Peyer's patch (tissue), 4 donors: ENCODE data around the gene ACTN4. TPM values are rescaled to one million over a fixed set of nuclear protein-coding genes. Genes with fewer than 3 reads are reported as not detected.
"Not testable (repeated sequence)": the region's sequence is repeated elsewhere in the genome, so short reads cannot be mapped to it uniquely, and the experiment has no call there.

Source experiments
- DNase-seq, 3 donors: peaks; one replicate each; pipeline ENCODE4 v3.0.0-alpha.2; 2017 to 2019
- H3K27ac ChIP-seq, 4 donors: fragments of 200-600 bp; sonication (generic); one replicate each; pipeline ENCODE4 v1.5.1; 2016 to 2019
- H3K27me3 ChIP-seq, 2 donors: fragments of 200-600 bp; sonication (generic); one replicate each; pipeline ENCODE4 v1.5.1; 2019
- H3K36me3 ChIP-seq, 3 donors: fragments of 200-600 bp; sonication (generic); one replicate each; pipeline ENCODE4 v1.5.1; 2016 to 2019
- H3K4me1 ChIP-seq, 4 donors: fragments of 200-600 bp; sonication (generic); one replicate each; pipeline ENCODE4 v1.5.1; 2016 to 2019
- H3K4me3 ChIP-seq, 4 donors: fragments of 200-600 bp; sonication (generic); 1 replicate in 3 of 4; 2 replicates in 1 of 4; pipeline ENCODE4 v1.5.1; 2016 to 2019; ENCODE audit warnings: mild to moderate bottlenecking in 1 of 4
- H3K9me3 ChIP-seq, 4 donors: fragments of 200-600 bp; sonication (generic); one replicate each; pipeline ENCODE4 v1.5.1; 2016 to 2019; ENCODE audit warnings: mild to moderate bottlenecking in 1 of 4
- POLR2A ChIP-seq, 2 donors: fragments of 450-650 bp; IDR thresholded peaks; one replicate each; pipeline ENCODE4 v1.5.1; 2017; ENCODE audit warnings: antibody characterized with exemption in 2 of 2, mild to moderate bottlenecking in 2 of 2, moderate library complexity in 2 of 2
- total RNA-seq, 4 donors: library from RNA; depleted of rRNA; stranded (reverse); fragments of >200 nt; gene quantifications; one replicate each; pipeline ENCODE4 v1.1.0, GENCODE V29; 2016
- TF ChIP-seq, protein P1 (sequence below), 6 experiments: fragments of 450-650 bp in 4 of 6; fragments of 200-600 bp in 2 of 6; sonication (generic) in 1 of 6; IDR thresholded peaks; one replicate each; pipeline ENCODE4 v1.5.1; 2017 to 2019; ENCODE audit warnings: antibody characterized with exemption in 6 of 6, mild to moderate bottlenecking in 3 of 6, moderate library complexity in 1 of 6

Gene ACTN4
- total RNA-seq, 4 donors from 2014 or later = 360 to 1,049 (median 814) TPM

DNA sequence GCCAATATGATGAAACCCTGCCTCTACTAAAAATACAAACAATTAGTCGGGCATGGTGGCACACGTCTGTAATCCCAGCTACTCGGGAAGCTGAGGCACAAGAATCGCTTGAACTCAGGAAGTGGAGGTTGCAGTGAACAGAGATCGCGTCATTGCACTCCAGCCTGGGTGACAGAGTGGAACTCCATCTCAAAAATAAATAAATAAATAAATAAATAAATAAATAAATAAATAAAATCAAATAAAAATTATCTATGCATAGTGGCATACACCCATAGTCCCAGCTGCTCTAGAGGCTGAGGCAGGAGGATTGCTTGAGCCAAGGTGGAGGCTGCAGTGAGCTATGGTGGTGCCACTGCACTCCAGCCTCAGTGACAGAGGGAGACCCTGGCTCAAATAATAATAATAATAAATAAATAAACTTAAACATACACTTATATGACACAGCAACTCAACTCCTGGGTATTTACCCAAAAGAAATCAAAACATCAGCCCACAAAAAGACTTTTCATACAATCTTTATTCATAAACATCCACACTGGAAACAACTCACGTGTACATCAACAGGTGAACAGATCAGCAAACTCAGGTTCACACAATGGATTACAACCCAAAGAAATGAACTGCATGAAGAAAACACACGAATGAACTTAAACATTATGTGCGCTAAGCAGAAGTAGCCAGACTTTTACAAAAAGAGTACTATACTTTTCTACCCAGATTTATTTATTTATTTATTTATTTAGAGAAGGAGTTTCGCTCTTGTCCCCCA is 119.0 kb downstream of the ACTN4 start:
- H3K27ac ChIP-seq = no peak overlapping the region
- H3K27me3 ChIP-seq = no peaks in the 10 kb centered on the region
- DNase-seq = no peak
- no peak overlapping the region for H3K4me3 ChIP-seq
- no peaks in the 10 kb centered on the region for H3K9me3 ChIP-seq
- H3K36me3 ChIP-seq = no peaks in the 10 kb centered on the region
- peaks cover 0 to 7% (median 3%) of the 10 kb centered on the region in 4 donors for H3K4me1 ChIP-seq
- TF ChIP-seq, protein P1, sequence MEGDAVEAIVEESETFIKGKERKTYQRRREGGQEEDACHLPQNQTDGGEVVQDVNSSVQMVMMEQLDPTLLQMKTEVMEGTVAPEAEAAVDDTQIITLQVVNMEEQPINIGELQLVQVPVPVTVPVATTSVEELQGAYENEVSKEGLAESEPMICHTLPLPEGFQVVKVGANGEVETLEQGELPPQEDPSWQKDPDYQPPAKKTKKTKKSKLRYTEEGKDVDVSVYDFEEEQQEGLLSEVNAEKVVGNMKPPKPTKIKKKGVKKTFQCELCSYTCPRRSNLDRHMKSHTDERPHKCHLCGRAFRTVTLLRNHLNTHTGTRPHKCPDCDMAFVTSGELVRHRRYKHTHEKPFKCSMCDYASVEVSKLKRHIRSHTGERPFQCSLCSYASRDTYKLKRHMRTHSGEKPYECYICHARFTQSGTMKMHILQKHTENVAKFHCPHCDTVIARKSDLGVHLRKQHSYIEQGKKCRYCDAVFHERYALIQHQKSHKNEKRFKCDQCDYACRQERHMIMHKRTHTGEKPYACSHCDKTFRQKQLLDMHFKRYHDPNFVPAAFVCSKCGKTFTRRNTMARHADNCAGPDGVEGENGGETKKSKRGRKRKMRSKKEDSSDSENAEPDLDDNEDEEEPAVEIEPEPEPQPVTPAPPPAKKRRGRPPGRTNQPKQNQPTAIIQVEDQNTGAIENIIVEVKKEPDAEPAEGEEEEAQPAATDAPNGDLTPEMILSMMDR (IDR thresholded peaks at IDR 0.05) = no peak
- no peak for TF ChIP-seq POLR2A (IDR thresholded peaks at IDR 0.05)

- peak overlapping the region; percentile 53 to 74 (median 68) for H3K27ac ChIP-seq
- H3K9me3 ChIP-seq = no peaks in the 10 kb centered on the region
- peak overlapping the region; percentile 20 to 50 (median 40) for H3K4me3 ChIP-seq
- H3K4me1 ChIP-seq = peaks cover 0 to 7% (median 3%) of the 10 kb centered on the region in 4 donors
- H3K27me3 ChIP-seq = no peaks in the 10 kb centered on the region
- TF ChIP-seq POLR2A (IDR thresholded peaks at IDR 0.05) = no peak
- TF ChIP-seq, protein P1 (IDR thresholded peaks at IDR 0.05) = peak; percentile 77 to 98 (median 95)
- no peaks in the 10 kb centered on the region for H3K36me3 ChIP-seq
- peak; percentile 95 to 98 (median 95) for DNase-seq
These were observed 122.3 kb downstream of the ACTN4 start for GRCh38 chr19:38769635-38770211.

DNA sequence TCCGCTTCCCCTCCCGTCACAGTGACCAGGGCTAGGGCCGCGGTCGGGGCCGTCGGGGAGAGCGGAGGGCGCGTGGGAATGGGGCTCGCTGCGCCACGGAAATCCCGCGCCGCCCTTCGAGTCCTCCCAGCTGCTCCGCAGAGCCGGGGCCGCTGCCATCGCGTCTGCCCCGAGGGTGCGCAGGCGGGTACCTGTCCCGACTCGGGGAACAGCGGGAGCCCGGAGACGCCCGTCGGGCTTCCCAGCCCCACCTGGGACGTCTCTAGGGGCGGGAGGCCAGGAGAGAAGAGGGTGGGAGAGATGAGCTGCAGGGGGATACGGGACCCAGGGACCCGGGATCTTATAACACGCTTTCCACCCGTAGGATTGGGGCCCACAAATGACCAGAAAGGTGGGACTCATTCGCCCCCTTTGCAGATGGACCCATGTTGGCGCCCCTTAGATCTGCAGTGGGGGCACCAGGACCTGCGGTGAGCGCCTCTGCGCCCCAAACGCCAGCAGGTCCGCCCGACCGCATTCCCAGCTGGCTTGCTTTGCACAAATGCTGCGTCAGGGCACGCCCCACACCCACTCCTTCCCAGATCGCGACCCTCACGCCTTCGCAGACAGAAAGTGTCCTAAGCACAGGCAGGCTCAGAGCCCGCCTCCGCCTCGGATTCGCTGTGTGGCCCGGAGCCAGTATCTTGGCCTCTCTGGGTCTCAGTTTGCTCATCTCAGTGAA is 122.9 kb downstream of the ACTN4 start:
- not testable (repeated sequence) for H3K36me3 ChIP-seq, H3K9me3 ChIP-seq, H3K4me1 ChIP-seq, H3K27me3 ChIP-seq, DNase-seq
- H3K27ac ChIP-seq = peak overlapping the region; percentile 53 to 74 (median 68)
- H3K4me3 ChIP-seq = peak overlapping the region; percentile 20 to 50 (median 40)

DNA sequence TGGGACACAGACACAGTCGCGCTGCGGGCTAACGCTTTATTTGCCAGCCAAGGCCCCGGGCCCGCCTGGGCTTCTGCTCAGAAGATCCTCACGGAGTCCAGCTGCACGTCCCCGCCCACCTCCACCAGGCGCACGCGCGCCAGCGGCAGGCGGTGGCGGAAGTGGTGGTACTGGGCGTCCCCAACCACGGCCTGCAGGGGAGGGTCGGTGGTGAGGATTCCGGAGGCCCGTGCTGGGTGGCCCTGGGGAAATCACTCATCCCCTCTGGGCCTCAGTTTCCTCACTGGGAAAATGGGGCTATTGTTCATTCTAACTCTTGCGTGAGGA is 123.5 kb downstream of the ACTN4 start:
- H3K27ac ChIP-seq, DNase-seq, H3K4me1 ChIP-seq, H3K9me3 ChIP-seq, H3K27me3 ChIP-seq, H3K36me3 ChIP-seq, H3K4me3 ChIP-seq: not testable (repeated sequence)

GRCh38 chr19:38771569-38771968 is 124.1 kb downstream of the ACTN4 start:
- not testable (repeated sequence) for H3K36me3 ChIP-seq, H3K27ac ChIP-seq, DNase-seq, H3K4me1 ChIP-seq, H3K4me3 ChIP-seq, H3K27me3 ChIP-seq, H3K9me3 ChIP-seq

GRCh38 chr19:38773469-38774177 is 126.2 kb downstream of the ACTN4 start, which contains the start of gene LGALS7:
LGALS7 (minus strand) TSS chr19:38773517; CDS start chr19:38773492, 25 bp downstream.
- peaks cover 0 to 7% (median 3%) of the 10 kb centered on the region in 4 donors for H3K4me1 ChIP-seq
- no peak for DNase-seq
- H3K9me3 ChIP-seq = no peaks in the 10 kb centered on the region
- no peak within 1 kb of the TSS for H3K27ac ChIP-seq
- H3K36me3 ChIP-seq = no peaks in the 10 kb centered on the region
- TF ChIP-seq, protein P1 (IDR thresholded peaks at IDR 0.05) = no peak
- TF ChIP-seq POLR2A (IDR thresholded peaks at IDR 0.05) = no peak
- no peaks in the 10 kb centered on the region for H3K27me3 ChIP-seq
- H3K4me3 ChIP-seq = no peak within 1 kb of the TSS
